Measurements from ENCODE around the gene EYS.

DNA sequence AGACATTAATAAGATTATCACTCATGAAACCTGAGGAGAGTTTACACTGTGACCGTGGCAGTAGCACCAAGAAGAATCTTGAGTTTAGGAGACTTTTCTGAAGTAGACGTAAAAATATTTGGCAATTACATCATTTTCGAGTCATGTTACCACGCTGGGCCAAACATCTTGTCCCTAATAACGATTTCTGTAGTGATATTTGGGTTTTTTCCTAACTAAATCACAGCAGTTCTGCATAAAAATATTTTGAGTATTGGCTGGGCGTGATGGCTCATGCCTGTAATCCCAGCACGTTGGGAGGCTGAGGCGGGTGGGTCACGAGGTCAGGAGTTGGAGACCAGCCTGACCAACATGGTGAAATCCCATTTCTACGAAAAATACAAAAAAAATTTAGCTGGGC lies 1809.1 kb downstream of the EYS start:
- TF ChIP-seq CTCF (IDR thresholded peaks at IDR 0.05) (no peak), POLR2A (IDR thresholded peaks at IDR 0.05) (no peak)
